DND-41 (cell line): ENCODE measurements around the gene CTIF.

Source experiments
- ATAC-seq: fragments of 200-7000 bp; cut with Tn5 transposase; 3 replicates; pipeline ENCODE4 v1.9.1; 2021; ENCODE audit warnings: low read depth; ENCODE audit not compliant: insufficient read depth
- DNase-seq: peaks from one replicate; pipeline ENCODE4 v3.0.0-alpha.2; 2020
- H2AFZ ChIP-seq: 2 replicates; pipeline ENCODE4 v1.6.0; 2012; ENCODE audit warnings: low read depth, low read length
- H3K27ac ChIP-seq: 2 replicates; pipeline ENCODE4 v1.5.1; 2012; ENCODE audit warnings: low read length, inconsistent platforms
- H3K27me3 ChIP-seq: fragments of 200-600 bp; sonication (generic); 2 replicates; pipeline ENCODE4 v1.6.0; 2012; ENCODE audit warnings: low read length, mild to moderate bottlenecking, inconsistent platforms; ENCODE audit not compliant: insufficient read depth, poor library complexity
- H3K36me3 ChIP-seq: 2 replicates; pipeline ENCODE4 v1.5.1; 2012; ENCODE audit warnings: low read length, inconsistent platforms; ENCODE audit not compliant: insufficient read depth
- H3K4me1 ChIP-seq: 2 replicates; pipeline ENCODE4 v1.5.1; 2012; ENCODE audit warnings: mild to moderate bottlenecking, low read length; ENCODE audit not compliant: insufficient read depth
- H3K4me2 ChIP-seq: 2 replicates; pipeline ENCODE4 v1.6.0; 2012; ENCODE audit warnings: mild to moderate bottlenecking, moderate library complexity, low read length, inconsistent platforms; ENCODE audit not compliant: insufficient read depth
- H3K4me3 ChIP-seq, 2 experiments: fragments of 200-600 bp in 1 of 2; shearing (Covaris generic) in 1 of 2; 2 replicates each; pipeline ENCODE4 v1.5.1; 2012 to 2016; ENCODE audit warnings: inconsistent platforms in 2 of 2, low read length in 2 of 2, mild to moderate bottlenecking in 2 of 2, low read depth in 1 of 2, moderate library complexity in 1 of 2
- H3K79me2 ChIP-seq: 2 replicates; pipeline ENCODE4 v1.6.0; 2012; ENCODE audit warnings: low read length, inconsistent platforms; ENCODE audit not compliant: insufficient read depth
- H3K9ac ChIP-seq: 2 replicates; pipeline ENCODE4 v1.6.0; 2012; ENCODE audit warnings: low read depth, mild to moderate bottlenecking, inconsistent platforms, low read length, moderate library complexity
- H3K9me3 ChIP-seq: 2 replicates; pipeline ENCODE4 v1.5.1; 2012; ENCODE audit warnings: low read length, moderate library complexity, mild to moderate bottlenecking, inconsistent platforms; ENCODE audit not compliant: insufficient read depth, severe bottlenecking
- H4K20me1 ChIP-seq: 2 replicates; pipeline ENCODE4 v1.6.0; 2012; ENCODE audit warnings: low read length; ENCODE audit not compliant: insufficient read depth
- CTCF ChIP-seq: IDR thresholded peaks from 2 replicates; pipeline ENCODE4 v1.5.1; 2012; ENCODE audit warnings: borderline replicate concordance, low read length, moderate library complexity, mild to moderate bottlenecking; ENCODE audit not compliant: poor library complexity, severe bottlenecking; ENCODE audit errors: extremely low read depth
- EZH2 ChIP-seq: IDR thresholded peaks from 3 replicates; pipeline ENCODE4 v1.6.1; 2012; ENCODE audit warnings: borderline replicate concordance, low read depth, mild to moderate bottlenecking, moderate library complexity, low read length, inconsistent platforms; ENCODE audit not compliant: severe bottlenecking

The CTIF gene

GRCh38 chr18:48613589-48614404, 75.0 kb downstream of the CTIF start:
- TF ChIP-seq CTCF (no peak), EZH2 (no peak)
- no peak overlapping the region for H3K4me3 ChIP-seq
- ATAC-seq (no peak), DNase-seq (no peak)
- no peak overlapping the region for H3K9ac ChIP-seq
- H4K20me1 ChIP-seq: peaks cover 8% of the 10 kb centered on the region
- no peaks in the 10 kb centered on the region for H3K36me3 ChIP-seq
- no peaks in the 10 kb centered on the region for H3K27me3 ChIP-seq
- H3K4me2 ChIP-seq: no peak overlapping the region
- no peak overlapping the region for H3K27ac ChIP-seq
- H2AFZ ChIP-seq: no peak overlapping the region
- H3K4me1 ChIP-seq: no peaks in the 10 kb centered on the region
- no peaks in the 10 kb centered on the region for H3K79me2 ChIP-seq
- H3K9me3 ChIP-seq: no peaks in the 10 kb centered on the region

- H3K4me2 ChIP-seq: no peak overlapping the region
- H3K79me2 ChIP-seq: no peaks in the 10 kb centered on the region
- H3K27ac ChIP-seq: no peak overlapping the region
- H3K4me3 ChIP-seq: no peak overlapping the region
- no peak for TF ChIP-seq EZH2
- no peak for TF ChIP-seq CTCF
- no peaks in the 10 kb centered on the region for H3K36me3 ChIP-seq
- H3K27me3 ChIP-seq: no peaks in the 10 kb centered on the region
- no peak overlapping the region for H2AFZ ChIP-seq
- DNase-seq (no peak), ATAC-seq (no peak)
- H3K9me3 ChIP-seq: no peaks in the 10 kb centered on the region
- peaks cover 11% of the 10 kb centered on the region for H4K20me1 ChIP-seq
- H3K9ac ChIP-seq: no peak overlapping the region
- no peaks in the 10 kb centered on the region for H3K4me1 ChIP-seq
Measured at GRCh38 chr18:48615566-48616401, 77.0 kb downstream of the CTIF start.

- TF ChIP-seq CTCF (no peak), EZH2 (no peak)
- ATAC-seq (no peak), DNase-seq (no peak)
- no peak overlapping the region for H3K4me3 ChIP-seq
- no peaks in the 10 kb centered on the region for H3K27me3 ChIP-seq
- H2AFZ ChIP-seq: no peak overlapping the region
- no peaks in the 10 kb centered on the region for H3K9me3 ChIP-seq
- no peaks in the 10 kb centered on the region for H3K4me1 ChIP-seq
- no peak overlapping the region for H3K4me2 ChIP-seq
- no peaks in the 10 kb centered on the region for H3K79me2 ChIP-seq
- no peak overlapping the region for H3K9ac ChIP-seq
- no peak overlapping the region for H3K27ac ChIP-seq
- H3K36me3 ChIP-seq: no peaks in the 10 kb centered on the region
- peaks cover 7% of the 10 kb centered on the region; the same call in 1 of the 2 replicates for H4K20me1 ChIP-seq
Measured at GRCh38 chr18:48616484-48617255, 77.8 kb downstream of the CTIF start.
